ENCODE results near the gene LIPK. TPM values are rescaled to one million over a fixed set of nuclear protein-coding genes. Genes with fewer than 3 reads are reported as not detected.

LIPK gene
- total RNA-seq, 3 donors from 2014 or later (not counting 1 experiment from before 2014, with no cell fraction given), result not detected

DNA sequence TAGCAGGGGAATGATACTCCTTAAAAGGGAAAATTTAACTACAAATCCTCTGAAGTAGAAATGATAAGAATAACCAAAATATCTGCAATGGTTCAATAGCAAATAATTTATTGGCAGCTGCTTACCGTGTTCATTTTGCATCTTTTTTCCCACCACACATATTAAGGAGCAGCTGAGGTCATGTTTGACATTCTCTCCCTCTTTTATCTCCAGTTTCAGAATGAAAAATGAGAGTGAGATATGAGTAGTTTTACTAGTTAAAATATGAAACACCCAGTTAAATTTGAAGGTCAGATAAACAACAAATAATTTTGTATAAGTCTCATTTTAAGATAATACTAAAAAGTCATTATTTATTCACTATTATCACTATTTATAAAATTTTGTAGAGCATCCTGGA lies 56.9 kb downstream of the LIPK start:
- H3K27me3 Mint-ChIP-seq (ENCODE audit: low read depth in 2 of 2), result peaks cover 0 to 3% of the 10 kb centered on the region in 2 donors
- no peaks in the 10 kb centered on the region for H3K36me3 ChIP-seq (ENCODE audit: control insufficient read depth, insufficient read depth, low read length)
- no peaks in the 10 kb centered on the region for H3K9me3 Mint-ChIP-seq
- H3K36me3 Mint-ChIP-seq, result no peaks in the 10 kb centered on the region
- DNase-seq (no peak), ATAC-seq (no peak)
- H3K27ac ChIP-seq (ENCODE audit: low read length), result no peak overlapping the region
- H3K4me3 Mint-ChIP-seq, result no peak overlapping the region
- H3K27me3 ChIP-seq (ENCODE audit: control insufficient read depth, insufficient read depth, low read length), result no peaks in the 10 kb centered on the region
- no peaks in the 10 kb centered on the region for H3K9me3 ChIP-seq (ENCODE audit: control insufficient read depth, insufficient read depth, low read length)
- TF ChIP-seq, protein P1, sequence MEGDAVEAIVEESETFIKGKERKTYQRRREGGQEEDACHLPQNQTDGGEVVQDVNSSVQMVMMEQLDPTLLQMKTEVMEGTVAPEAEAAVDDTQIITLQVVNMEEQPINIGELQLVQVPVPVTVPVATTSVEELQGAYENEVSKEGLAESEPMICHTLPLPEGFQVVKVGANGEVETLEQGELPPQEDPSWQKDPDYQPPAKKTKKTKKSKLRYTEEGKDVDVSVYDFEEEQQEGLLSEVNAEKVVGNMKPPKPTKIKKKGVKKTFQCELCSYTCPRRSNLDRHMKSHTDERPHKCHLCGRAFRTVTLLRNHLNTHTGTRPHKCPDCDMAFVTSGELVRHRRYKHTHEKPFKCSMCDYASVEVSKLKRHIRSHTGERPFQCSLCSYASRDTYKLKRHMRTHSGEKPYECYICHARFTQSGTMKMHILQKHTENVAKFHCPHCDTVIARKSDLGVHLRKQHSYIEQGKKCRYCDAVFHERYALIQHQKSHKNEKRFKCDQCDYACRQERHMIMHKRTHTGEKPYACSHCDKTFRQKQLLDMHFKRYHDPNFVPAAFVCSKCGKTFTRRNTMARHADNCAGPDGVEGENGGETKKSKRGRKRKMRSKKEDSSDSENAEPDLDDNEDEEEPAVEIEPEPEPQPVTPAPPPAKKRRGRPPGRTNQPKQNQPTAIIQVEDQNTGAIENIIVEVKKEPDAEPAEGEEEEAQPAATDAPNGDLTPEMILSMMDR (IDR thresholded peaks at IDR 0.05), result no peak
- no peak overlapping the region for H3K27ac Mint-ChIP-seq
- H3K4me1 Mint-ChIP-seq, result peaks cover 6% of the 10 kb centered on the region in 2 donors
- H3K4me1 ChIP-seq (ENCODE audit: control insufficient read depth, insufficient read depth, low read length), result no peaks in the 10 kb centered on the region
- intact Hi-C loops (cut with micrococcal nuclease), result no loop called here
- WGBS (ENCODE audit: insufficient coverage), result 50% methylated on average over 1 of the region's 1 CpG
- H3K4me3 ChIP-seq (ENCODE audit: low read length), result no peak overlapping the region

DNA sequence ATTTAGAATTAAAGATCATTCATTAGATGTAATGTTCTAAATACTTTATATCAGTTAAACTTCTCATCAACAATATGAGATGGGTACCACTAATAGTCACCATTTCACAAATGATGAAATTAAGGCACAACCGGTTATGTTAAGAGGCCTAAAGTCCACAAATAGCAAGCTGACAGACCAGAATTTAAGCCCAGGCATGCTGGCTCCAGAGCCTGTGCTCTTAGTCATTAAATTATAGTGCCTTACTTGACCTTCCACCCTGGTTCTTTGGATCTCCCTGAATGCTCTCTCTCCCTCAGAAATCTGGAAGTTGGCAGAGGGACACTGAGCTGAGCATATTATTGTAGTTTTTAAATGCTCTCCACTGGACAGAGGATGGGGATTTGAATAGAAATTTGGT lies 57.4 kb downstream of the LIPK start:
- Mint-ChIP-seq H3K4me1 (peaks cover 6% of the 10 kb centered on the region in 2 donors), H3K27me3 (ENCODE audit: low read depth in 2 of 2) (peaks cover 0 to 3% of the 10 kb centered on the region in 2 donors), H3K36me3 (no peaks in the 10 kb centered on the region), H3K4me3 (no peak overlapping the region), H3K9me3 (no peaks in the 10 kb centered on the region), H3K27ac (no peak overlapping the region)
- H3K4me1 ChIP-seq (ENCODE audit: control insufficient read depth, insufficient read depth, low read length), result no peaks in the 10 kb centered on the region
- intact Hi-C loops (cut with micrococcal nuclease), result no loop called here
- no peaks in the 10 kb centered on the region for H3K9me3 ChIP-seq (ENCODE audit: control insufficient read depth, insufficient read depth, low read length)
- WGBS (ENCODE audit: insufficient coverage), result 87% methylated on average over 1 of the region's 1 CpG
- H3K4me3 ChIP-seq (ENCODE audit: low read length), result no peak overlapping the region
- no peak overlapping the region for H3K27ac ChIP-seq (ENCODE audit: low read length)
- H3K27me3 ChIP-seq (ENCODE audit: control insufficient read depth, insufficient read depth, low read length), result no peaks in the 10 kb centered on the region
- no peaks in the 10 kb centered on the region for H3K36me3 ChIP-seq (ENCODE audit: control insufficient read depth, insufficient read depth, low read length)
- TF ChIP-seq, protein P1 (IDR thresholded peaks at IDR 0.05), result no peak
- ATAC-seq, result no peak
- no peak for DNase-seq

DNA sequence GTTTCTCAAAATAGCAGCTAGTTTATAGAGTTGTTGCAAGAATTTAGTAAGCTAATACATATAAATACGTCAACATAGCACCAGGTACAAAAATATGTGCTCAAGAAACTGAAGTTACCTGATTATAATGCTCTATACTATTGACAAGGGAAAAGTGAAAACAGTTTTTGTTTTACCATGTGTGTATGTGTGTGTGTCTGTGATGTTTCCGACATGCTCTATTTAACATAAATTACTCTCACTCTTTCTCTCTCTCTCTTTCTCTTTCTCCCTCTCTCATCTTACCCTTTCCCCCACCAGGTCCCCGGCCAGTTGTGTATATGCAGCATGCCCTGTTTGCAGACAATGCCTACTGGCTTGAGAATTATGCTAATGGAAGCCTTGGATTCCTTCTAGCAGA lies 58.1 kb downstream of the LIPK start:
- DNase-seq, result no peak
- H3K9me3 ChIP-seq (ENCODE audit: control insufficient read depth, insufficient read depth, low read length), result no peaks in the 10 kb centered on the region
- WGBS (ENCODE audit: insufficient coverage), result 80% methylated on average over 1 of the region's 3 CpGs
- H3K4me1 ChIP-seq (ENCODE audit: control insufficient read depth, insufficient read depth, low read length), result no peaks in the 10 kb centered on the region
- no peak overlapping the region for H3K4me3 ChIP-seq (ENCODE audit: low read length)
- intact Hi-C loops (cut with micrococcal nuclease), result no loop called here
- no peak overlapping the region for H3K4me3 Mint-ChIP-seq
- TF ChIP-seq, protein P1 (IDR thresholded peaks at IDR 0.05), result no peak
- H3K36me3 Mint-ChIP-seq, result no peaks in the 10 kb centered on the region
- no peak overlapping the region for H3K27ac Mint-ChIP-seq
- H3K4me1 Mint-ChIP-seq, result peaks cover 6% of the 10 kb centered on the region in 2 donors
- no peak for ATAC-seq
- no peak overlapping the region for H3K27ac ChIP-seq (ENCODE audit: low read length)
- no peaks in the 10 kb centered on the region for H3K27me3 ChIP-seq (ENCODE audit: control insufficient read depth, insufficient read depth, low read length)
- peaks cover 0 to 3% of the 10 kb centered on the region in 2 donors for H3K27me3 Mint-ChIP-seq (ENCODE audit: low read depth in 2 of 2)
- no peaks in the 10 kb centered on the region for H3K36me3 ChIP-seq (ENCODE audit: control insufficient read depth, insufficient read depth, low read length)
- no peaks in the 10 kb centered on the region for H3K9me3 Mint-ChIP-seq

DNA sequence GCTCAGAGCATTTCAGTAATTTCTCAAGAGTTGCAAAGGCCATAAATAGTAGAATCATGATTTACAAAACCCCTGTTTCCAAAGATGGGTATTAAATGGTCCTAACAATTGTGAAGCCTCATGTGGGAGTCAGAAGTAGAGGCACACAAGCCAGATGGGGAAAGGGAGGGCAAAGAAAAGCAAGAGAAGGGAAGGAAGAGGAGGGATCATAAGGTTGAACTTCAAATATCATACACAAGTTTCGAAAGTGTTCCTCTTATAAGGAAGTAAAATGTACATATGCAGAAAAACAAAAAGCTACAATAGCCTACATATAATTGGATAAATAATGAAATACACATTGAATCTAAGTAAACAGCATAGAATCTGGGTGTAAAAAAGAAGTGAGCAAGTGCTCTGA lies 59.8 kb downstream of the LIPK start:
- no peaks in the 10 kb centered on the region for H3K9me3 ChIP-seq (ENCODE audit: control insufficient read depth, insufficient read depth, low read length)
- Mint-ChIP-seq H3K9me3 (no peaks in the 10 kb centered on the region), H3K27me3 (ENCODE audit: low read depth in 2 of 2) (peaks cover 0 to 3% of the 10 kb centered on the region in 2 donors), H3K4me1 (no peaks in the 10 kb centered on the region), H3K4me3 (no peak overlapping the region), H3K36me3 (no peaks in the 10 kb centered on the region), H3K27ac (no peak overlapping the region)
- H3K4me1 ChIP-seq (ENCODE audit: control insufficient read depth, insufficient read depth, low read length), result no peaks in the 10 kb centered on the region
- TF ChIP-seq, protein P1 (IDR thresholded peaks at IDR 0.05), result no peak
- no peak for ATAC-seq
- no peak overlapping the region for H3K27ac ChIP-seq (ENCODE audit: low read length)
- DNase-seq, result no peak
- intact Hi-C loops (cut with micrococcal nuclease), result no loop called here
- no CpG with 5 or more reads among the region's 1 CpG for WGBS (ENCODE audit: insufficient coverage)
- no peaks in the 10 kb centered on the region for H3K27me3 ChIP-seq (ENCODE audit: control insufficient read depth, insufficient read depth, low read length)
- no peaks in the 10 kb centered on the region for H3K36me3 ChIP-seq (ENCODE audit: control insufficient read depth, insufficient read depth, low read length)
- H3K4me3 ChIP-seq (ENCODE audit: low read length), result no peak overlapping the region
